HL-60 (cell line): ENCODE measurements around the gene INO80C.

Experiments used
- CTCF ChIP-seq: IDR thresholded peaks from one replicate; pipeline ENCODE4 v1.5.1; 2011; ENCODE audit warnings: low read length, control low read depth, inconsistent platforms; ENCODE audit not compliant: insufficient read depth
- GABPA ChIP-seq: IDR thresholded peaks from 2 replicates; pipeline ENCODE4 v1.6.1; 2012; ENCODE audit warnings: low read depth
- POLR2AphosphoS5 ChIP-seq: IDR thresholded peaks from 2 replicates; pipeline ENCODE4 v1.6.1; 2012; ENCODE audit warnings: low read depth
- SPI1 ChIP-seq: IDR thresholded peaks from 2 replicates; pipeline ENCODE4 v1.6.1; 2012; ENCODE audit warnings: low read depth, mild to moderate bottlenecking, borderline replicate concordance

GRCh38 chr18:35506024-35506712, 8.4 kb upstream of the INO80C start:
- no peak for TF ChIP-seq CTCF
- TF ChIP-seq POLR2AphosphoS5, result no peak
- no peak for TF ChIP-seq GABPA
- no peak for TF ChIP-seq SPI1
